ENCODE measurements around the gene PHB1.

Gene PHB1

DNA sequence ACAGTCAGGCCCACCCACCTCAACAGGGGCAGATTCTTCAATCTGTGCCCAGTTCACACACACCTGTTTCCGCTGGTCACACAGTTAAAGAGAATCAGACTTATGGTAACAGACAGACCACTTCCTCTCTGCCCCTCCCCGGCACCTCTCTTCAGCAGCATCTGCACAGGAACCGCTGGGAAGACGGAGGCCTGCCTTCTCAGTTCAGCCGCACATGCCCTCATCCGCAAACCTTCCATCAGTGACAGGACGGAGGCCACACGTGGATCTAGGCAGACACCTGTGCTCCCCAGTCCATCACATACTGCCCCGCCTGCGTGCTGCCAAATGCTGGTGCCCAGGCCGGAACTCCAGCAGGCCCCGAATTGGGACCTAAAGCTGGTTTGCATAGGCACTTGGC lies 10.3 kb downstream of the PHB1 start:
- Mint-ChIP-seq H3K36me3 (ENCODE audit: low read depth) (peaks cover 59% of the 10 kb centered on the region), H3K27ac (peak overlapping the region in 1 of 3 experiments; percentile 66), H3K4me3 (no peak overlapping the region), H3K9me3 (no peaks in the 10 kb centered on the region), H3K27me3 (ENCODE audit: low read depth) (no peaks in the 10 kb centered on the region), H3K4me1 (peaks cover 65% of the 10 kb centered on the region)
- TF ChIP-seq, protein P1, sequence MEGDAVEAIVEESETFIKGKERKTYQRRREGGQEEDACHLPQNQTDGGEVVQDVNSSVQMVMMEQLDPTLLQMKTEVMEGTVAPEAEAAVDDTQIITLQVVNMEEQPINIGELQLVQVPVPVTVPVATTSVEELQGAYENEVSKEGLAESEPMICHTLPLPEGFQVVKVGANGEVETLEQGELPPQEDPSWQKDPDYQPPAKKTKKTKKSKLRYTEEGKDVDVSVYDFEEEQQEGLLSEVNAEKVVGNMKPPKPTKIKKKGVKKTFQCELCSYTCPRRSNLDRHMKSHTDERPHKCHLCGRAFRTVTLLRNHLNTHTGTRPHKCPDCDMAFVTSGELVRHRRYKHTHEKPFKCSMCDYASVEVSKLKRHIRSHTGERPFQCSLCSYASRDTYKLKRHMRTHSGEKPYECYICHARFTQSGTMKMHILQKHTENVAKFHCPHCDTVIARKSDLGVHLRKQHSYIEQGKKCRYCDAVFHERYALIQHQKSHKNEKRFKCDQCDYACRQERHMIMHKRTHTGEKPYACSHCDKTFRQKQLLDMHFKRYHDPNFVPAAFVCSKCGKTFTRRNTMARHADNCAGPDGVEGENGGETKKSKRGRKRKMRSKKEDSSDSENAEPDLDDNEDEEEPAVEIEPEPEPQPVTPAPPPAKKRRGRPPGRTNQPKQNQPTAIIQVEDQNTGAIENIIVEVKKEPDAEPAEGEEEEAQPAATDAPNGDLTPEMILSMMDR (IDR thresholded peaks at IDR 0.05; ENCODE audit: unreplicated experiment in 3 of 3), result no peak

DNA sequence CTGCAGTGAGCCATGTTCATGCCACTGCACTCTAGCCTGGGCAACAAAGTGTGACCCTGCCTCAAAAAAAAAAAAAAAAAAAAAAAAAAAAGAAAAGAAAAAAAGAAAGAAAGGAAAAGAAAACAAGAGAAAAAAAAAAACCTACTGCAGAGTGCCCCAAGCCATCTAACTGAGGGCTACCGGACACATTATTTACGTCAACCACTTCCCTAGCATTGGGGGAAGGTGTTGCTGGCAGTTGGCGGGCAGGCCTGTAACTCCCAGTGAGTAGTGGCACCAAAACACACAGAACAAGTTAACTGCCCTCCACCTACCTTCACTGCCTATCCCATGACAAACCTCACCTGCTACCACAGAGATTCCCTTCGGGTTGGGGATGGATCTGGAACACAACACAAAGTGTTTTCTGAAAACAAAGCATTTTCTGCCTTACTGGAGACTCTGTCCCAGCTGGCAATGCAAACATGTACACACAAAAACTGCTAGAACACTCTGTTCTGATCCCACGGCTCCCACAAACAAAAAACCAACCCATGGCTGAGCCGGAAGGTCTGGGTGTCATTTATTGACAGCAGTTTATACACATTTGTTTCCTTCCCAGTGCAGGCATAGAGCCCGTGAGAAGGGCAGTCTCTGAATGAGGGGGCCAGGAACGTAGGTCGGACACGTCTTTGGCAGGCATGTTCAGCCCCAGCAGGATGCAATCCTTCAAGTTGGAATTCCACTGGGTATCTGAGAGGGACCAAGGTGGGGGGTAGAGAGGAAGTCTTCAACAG lies 11.0 kb downstream of the PHB1 start:
- H3K27me3 Mint-ChIP-seq (ENCODE audit: low read depth), result no peaks in the 10 kb centered on the region
- TF ChIP-seq, protein P1 (IDR thresholded peaks at IDR 0.05; ENCODE audit: unreplicated experiment in 3 of 3), result no peak
- H3K4me1 Mint-ChIP-seq, result peaks cover 65% of the 10 kb centered on the region

DNA sequence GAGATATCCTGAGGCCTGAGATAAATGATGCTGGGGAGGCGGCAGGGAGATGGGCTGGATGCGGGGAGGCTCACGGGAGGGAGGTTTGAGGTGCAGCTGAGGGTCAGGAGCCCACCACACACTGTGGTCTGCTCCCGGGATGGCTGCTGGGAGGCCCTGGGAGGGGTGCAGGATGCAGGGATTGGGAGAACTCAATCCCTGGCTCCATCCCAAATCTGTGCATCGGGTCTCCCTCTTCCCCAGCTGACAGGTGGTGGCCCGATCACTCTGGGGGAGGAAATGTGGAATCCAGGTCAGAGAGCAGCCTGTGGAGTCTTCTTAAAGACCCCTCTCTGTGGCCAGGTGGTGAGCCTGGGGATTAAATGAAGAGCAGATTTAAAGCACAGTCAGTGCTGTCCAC lies 12.0 kb downstream of the PHB1 start:
- TF ChIP-seq, protein P1 (IDR thresholded peaks at IDR 0.05; ENCODE audit: unreplicated experiment in 3 of 3), result no peak
- H3K27ac Mint-ChIP-seq, result peak overlapping the region; percentile 66 to 71 (median 69)
- H3K36me3 Mint-ChIP-seq (ENCODE audit: low read depth), result peaks cover 43% of the 10 kb centered on the region
- H3K9me3 Mint-ChIP-seq, result no peaks in the 10 kb centered on the region
- H3K27me3 Mint-ChIP-seq (ENCODE audit: low read depth), result peaks cover 5% of the 10 kb centered on the region
- H3K4me3 Mint-ChIP-seq, result no peak overlapping the region
- H3K4me1 Mint-ChIP-seq, result peaks cover 55% of the 10 kb centered on the region

More for the DNA sequence above, 11.0 kb downstream of the PHB1 start:
- Mint-ChIP-seq H3K4me3 (no peak overlapping the region), H3K36me3 (ENCODE audit: low read depth) (peaks cover 52% of the 10 kb centered on the region), H3K9me3 (no peaks in the 10 kb centered on the region), H3K27ac (peak overlapping the region in 2 of 3 experiments; percentile 32 to 66)

DNA sequence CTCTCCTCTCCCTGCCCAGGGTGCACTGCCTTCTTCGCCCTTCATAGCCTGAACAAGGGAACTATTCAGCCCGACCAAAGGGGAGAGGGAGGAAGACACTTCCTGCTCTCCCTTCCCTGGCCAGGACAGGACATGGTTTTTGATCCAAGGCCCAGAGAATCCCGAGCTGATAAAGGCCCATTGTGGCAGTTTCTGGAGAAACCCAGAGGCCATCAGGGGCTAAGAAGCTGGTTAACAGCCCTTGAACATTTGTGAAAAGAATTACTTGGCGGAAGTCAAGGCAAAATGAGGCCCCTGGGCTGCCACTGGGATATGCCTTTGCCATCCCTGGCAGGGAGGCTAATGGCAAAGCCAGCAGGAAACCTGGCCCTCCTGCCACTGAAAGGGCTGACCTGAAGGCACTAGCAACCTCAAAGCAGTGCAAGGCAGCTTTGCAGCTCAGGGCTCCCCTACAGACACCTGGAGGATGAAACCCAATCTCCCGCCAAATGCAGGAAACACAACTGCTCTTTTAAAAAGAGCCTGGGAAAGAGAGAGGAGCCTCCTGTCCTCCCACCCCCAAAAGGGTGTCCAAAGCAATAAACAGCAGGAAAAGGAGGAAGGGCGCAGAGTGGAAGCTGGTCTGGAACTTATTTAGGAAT lies 12.6 kb downstream of the PHB1 start:
- Mint-ChIP-seq H3K27me3 (ENCODE audit: low read depth) (peaks cover 10% of the 10 kb centered on the region), H3K36me3 (ENCODE audit: low read depth) (peaks cover 40% of the 10 kb centered on the region), H3K27ac (peak overlapping the region; percentile 66 to 71 (median 68)), H3K4me3 (no peak overlapping the region), H3K9me3 (no peaks in the 10 kb centered on the region), H3K4me1 (peaks cover 52% of the 10 kb centered on the region)
- TF ChIP-seq, protein P1 (IDR thresholded peaks at IDR 0.05; ENCODE audit: unreplicated experiment in 3 of 3), result no peak

DNA sequence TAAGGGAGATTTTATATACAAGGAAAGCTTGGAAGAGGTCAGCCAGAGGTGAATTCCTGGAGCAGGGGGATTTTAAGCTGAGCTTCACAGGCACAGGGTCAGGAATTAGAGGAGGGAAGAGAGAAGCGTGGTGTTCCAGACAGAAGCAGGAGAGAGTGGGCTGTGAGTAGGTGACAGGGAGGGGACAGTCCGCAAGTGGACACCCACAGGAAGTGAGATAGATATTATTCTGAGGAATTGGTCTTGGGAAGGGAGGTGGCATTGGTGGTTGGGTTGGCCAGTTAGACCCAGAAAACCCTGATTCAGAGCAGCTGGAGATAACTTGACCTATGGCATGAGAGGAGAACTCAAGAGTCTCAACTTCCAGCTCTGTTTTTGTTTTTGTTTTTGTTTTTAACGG lies 14.7 kb downstream of the PHB1 start:
- Mint-ChIP-seq H3K9me3 (no peaks in the 10 kb centered on the region), H3K27ac (peak overlapping the region; percentile 6 to 52 (median 16)), H3K4me1 (peaks cover 44% of the 10 kb centered on the region), H3K27me3 (ENCODE audit: low read depth) (peaks cover 11% of the 10 kb centered on the region), H3K36me3 (ENCODE audit: low read depth) (peaks cover 19% of the 10 kb centered on the region), H3K4me3 (no peak overlapping the region)
- TF ChIP-seq, protein P1 (IDR thresholded peaks at IDR 0.05; ENCODE audit: unreplicated experiment in 3 of 3), result no peak

All from nephron (organoid).